ENCODE results near the gene C5orf15. TPM values are rescaled to one million over a fixed set of nuclear protein-coding genes. Genes with fewer than 3 reads are reported as not detected.

C5orf15 gene
- total RNA-seq, 1 experiment from 2014 or later = 28.8 TPM

GRCh38 chr5:134006115-134006514, 37.7 kb upstream of the C5orf15 start:
- Histone ChIP-seq H3K9me2 (ENCODE audit: insufficient read depth) (no peaks in the 10 kb centered on the region), H3K36me3 (ENCODE audit: control insufficient read depth in 1 of 2, insufficient read depth in 2 of 2, low read length in 2 of 2) (peaks cover 6 to 14% of the 10 kb centered on the region in 2 experiments; a peak in 3 of 4 replicates), H3K9me3 (ENCODE audit: control insufficient read depth in 1 of 2, insufficient read depth in 1 of 2, low read depth in 1 of 2, low read length in 2 of 2) (no peaks in the 10 kb centered on the region), H3K27me3 (ENCODE audit: insufficient read depth, low read length) (no peaks in the 10 kb centered on the region), H3K4me3 (replicated peaks in 1 of 2; ENCODE audit: low read depth in 1 of 2, low read length in 2 of 2) (peak overlapping the region; percentile 82 to 87), H3K4me2 (ENCODE audit: low read length) (peak overlapping the region; percentile 99), H3K4me1 (ENCODE audit: control insufficient read depth in 1 of 2, insufficient read depth in 2 of 2, low read length in 2 of 2) (peaks cover 24 to 41% of the 10 kb centered on the region in 2 experiments), H3K27ac (ENCODE audit: low read depth, low read length) (peak overlapping the region; percentile 99), H4K20me1 (ENCODE audit: insufficient read depth) (peaks cover 13% of the 10 kb centered on the region; the same call in 1 of the 2 replicates), H3K79me2 (ENCODE audit: insufficient read depth, low read length) (peaks cover 49% of the 10 kb centered on the region), H3K9ac (ENCODE audit: low read length) (peak overlapping the region; percentile 93), H2AFZ (ENCODE audit: low read depth, low read length, poor library complexity, severe bottlenecking) (no peak overlapping the region)
- ATAC-seq (no peak), DNase-seq (ENCODE audit: low read depth, low spot score) (no peak)
- RAD21 ChIA-PET (ENCODE audit: low non-redundant PET in 1 of 2, low total read pairs in 2 of 2, uncharacterized antibody in 2 of 2, unreplicated experiment in 2 of 2) = interaction anchor here in 1 of 2 experiments (0.7 kb wide), 1 partner anchor 170 kb away, joined by 6 read pairs; no protein-coding TSS in a partner anchor
- POLR2A ChIA-PET = no interaction called here
- CTCF ChIA-PET = no interaction called here
- no peak for TF ChIP-seq SIN3A (IDR thresholded peaks at IDR 0.05; ENCODE audit: low read depth)
- no peak for TF ChIP-seq ZNF274 (IDR thresholded peaks at IDR 0.05; ENCODE audit: low read depth, low read length)
- TF ChIP-seq CEBPB (IDR thresholded peaks at IDR 0.05; ENCODE audit: low read depth) = no peak
- TF ChIP-seq RAD21 (IDR thresholded peaks at IDR 0.05; ENCODE audit: low read depth) = no peak
- TF ChIP-seq JUND (IDR thresholded peaks at IDR 0.05) = no peak
- no peak for TF ChIP-seq REST (IDR thresholded peaks at IDR 0.05; ENCODE audit: low read depth)
- TF ChIP-seq YY1 (IDR thresholded peaks at IDR 0.05; ENCODE audit: extremely low read depth, insufficient replicate concordance, low read depth, low read length) = no peak
- intact Hi-C loops (cut with micrococcal nuclease) = no loop called here
- no TSS peak for BruUV-seq (replicated peaks)

Data from HCT116 (cell line).